GM12891 (cell line): ENCODE results near the gene AK6.

Experiments
- POLR2A ChIP-seq: IDR thresholded peaks from 2 replicates; pipeline ENCODE4 v1.6.1; 2011; ENCODE audit warnings: low read depth, low read length, control low read depth
- POLR2AphosphoS5 ChIP-seq: IDR thresholded peaks from 2 replicates; pipeline ENCODE4 v1.6.1; 2011; ENCODE audit warnings: low read depth, low read length, control low read depth
- TAF1 ChIP-seq: IDR thresholded peaks from 2 replicates; pipeline ENCODE4 v1.6.1; 2011; ENCODE audit warnings: low read depth, low read length, control low read depth

DNA sequence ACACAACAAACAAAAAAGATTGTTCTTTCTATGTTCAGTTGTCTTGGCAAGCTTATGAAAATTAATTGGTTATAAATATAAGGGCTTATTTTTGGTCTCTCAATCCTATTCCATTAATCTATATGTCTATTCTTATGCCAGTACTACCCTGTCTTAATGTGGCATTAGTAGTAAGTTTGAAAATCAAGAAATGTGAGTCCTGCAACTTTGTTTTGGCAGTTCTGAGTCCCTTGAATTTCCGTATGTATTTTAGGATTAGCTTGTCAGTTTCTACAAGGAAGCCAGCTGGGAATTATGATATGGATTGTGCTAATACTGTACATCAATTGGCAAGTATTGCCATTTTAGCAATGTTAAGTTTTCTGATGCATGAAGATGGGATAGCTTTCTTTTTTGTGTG lies 26.2 kb downstream of the AK6 start:
- TF ChIP-seq POLR2AphosphoS5 (no peak), TAF1 (no peak), POLR2A (no peak)
